AG10803 (cell line): ENCODE results near the gene KLHL14.
A peak's percentile ranks its signal among the peaks of the same experiment; 100 is the strongest.

Experiments
- DNase-seq: peaks from one replicate; pipeline ENCODE4 v3.0.0; 2010; ENCODE audit warnings: low read depth
- H3K4me3 ChIP-seq: 2 replicates; pipeline ENCODE4 v1.5.1; 2011; ENCODE audit warnings: mild to moderate bottlenecking, low read length, control low read depth
- CTCF ChIP-seq: conservative IDR thresholded peaks from 2 replicates; pipeline ENCODE4 v1.5.1; 2011; ENCODE audit warnings: mild to moderate bottlenecking, low read length, control low read depth, inconsistent platforms

Gene KLHL14

DNA sequence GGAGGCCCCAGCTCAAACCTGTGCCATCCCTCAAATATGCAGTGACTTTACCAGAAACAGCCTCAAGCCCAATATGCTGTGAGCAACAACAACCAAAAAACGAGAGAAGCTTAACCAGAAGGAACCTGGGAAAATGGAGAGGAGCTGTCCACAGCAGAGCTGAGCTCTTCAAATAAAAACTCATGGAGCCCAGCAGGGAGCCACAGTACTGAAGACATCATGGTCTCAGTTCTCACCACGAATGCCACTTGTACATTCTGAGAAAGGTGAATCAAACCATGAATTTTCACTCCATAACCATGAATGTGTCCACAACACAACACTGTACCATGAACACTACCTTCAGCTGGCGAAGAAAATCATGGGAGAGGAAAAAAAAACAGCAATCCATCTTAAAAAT lies 50.5 kb downstream of the KLHL14 start:
- no peak overlapping the region for H3K4me3 ChIP-seq
- no peak for DNase-seq
- no peak for TF ChIP-seq CTCF

DNA sequence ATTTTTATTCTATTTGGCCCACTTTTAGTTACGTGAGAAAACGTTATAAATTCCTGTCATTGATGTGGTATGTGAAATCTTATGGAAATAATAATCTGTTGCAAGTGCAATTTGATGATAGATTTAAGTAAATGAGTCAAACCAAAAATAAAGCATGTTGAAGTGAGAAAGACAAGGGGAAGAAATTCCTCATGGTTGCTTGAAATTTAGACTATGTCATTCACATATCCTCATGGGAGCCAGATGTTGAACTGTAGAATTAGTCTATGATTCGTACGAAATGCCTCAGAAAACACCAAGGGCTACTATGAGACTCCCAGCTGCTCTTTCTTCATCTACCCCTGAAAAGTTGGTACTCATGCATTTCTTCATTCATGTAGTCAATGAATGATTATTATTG lies 55.7 kb downstream of the KLHL14 start:
- H3K4me3 ChIP-seq = no peak overlapping the region
- no peak for TF ChIP-seq CTCF
- DNase-seq = peak; percentile 26

DNA sequence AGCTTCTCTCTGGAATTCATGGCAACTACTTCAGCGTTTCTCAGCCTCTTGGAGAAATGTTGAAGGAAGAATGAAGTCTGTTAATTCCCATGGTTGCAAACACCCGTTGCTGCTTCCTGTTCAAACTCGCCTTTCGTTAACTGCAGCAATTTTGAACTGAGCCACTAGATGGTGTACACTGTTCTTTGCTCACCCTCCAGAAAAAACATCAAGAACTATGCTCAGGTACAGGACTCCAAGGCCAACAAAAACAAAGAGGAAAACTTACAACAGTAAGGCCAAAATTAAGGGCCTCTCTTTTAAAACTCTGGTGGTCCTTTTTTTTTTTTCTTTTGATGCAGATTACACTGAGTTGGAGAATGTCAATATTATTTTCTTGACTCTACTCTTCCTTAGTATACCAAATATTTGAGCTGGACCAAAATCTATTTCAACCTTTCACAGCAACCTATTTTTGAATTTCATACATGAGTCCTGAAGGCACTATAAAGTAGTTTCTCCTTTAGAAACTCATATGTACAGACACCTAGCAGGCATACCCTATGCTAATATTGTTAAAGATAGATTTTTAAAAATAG lies 58.2 kb downstream of the KLHL14 start:
- no peak overlapping the region for H3K4me3 ChIP-seq
- TF ChIP-seq CTCF = peak; percentile 85
- peak; percentile 44 for DNase-seq

- no peak for TF ChIP-seq CTCF
- no peak for DNase-seq
- no peak overlapping the region for H3K4me3 ChIP-seq
Measured at GRCh38 chr18:32712860-32713259, 60.0 kb downstream of the KLHL14 start.

- H3K4me3 ChIP-seq = no peak overlapping the region
- DNase-seq = no peak
- no peak for TF ChIP-seq CTCF
Measured at GRCh38 chr18:32711862-32712261, 61.0 kb downstream of the KLHL14 start.

GRCh38 chr18:32707586-32707985 lies 65.2 kb downstream of the KLHL14 start:
- DNase-seq = no peak
- no peak for TF ChIP-seq CTCF
- H3K4me3 ChIP-seq = no peak overlapping the region

DNA sequence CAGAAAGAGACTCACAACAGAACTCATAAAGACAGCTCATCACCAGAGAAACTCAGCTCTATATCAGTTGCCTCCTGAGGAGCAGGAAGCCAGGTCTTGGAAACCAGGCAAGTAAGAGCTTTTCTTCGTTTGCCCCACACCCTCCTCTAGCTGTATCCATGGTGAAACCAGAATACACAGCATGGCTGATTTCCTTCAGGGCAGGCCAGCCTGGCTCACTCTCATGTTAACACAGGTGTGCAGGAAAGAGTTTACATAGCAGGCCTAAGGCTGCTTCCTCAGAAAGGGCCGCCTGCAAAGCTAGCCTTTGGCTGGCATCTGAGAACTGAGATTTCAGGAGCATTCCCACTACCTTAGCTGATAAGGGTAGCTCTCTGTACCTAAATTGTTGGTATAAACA lies 65.7 kb downstream of the KLHL14 start:
- no peak for DNase-seq

More for the DNA sequence above, 65.7 kb downstream of the KLHL14 start:
- TF ChIP-seq CTCF = no peak
- H3K4me3 ChIP-seq = no peak overlapping the region
